Esophagus squamous epithelium (tissue), 4 donors: Measurements from ENCODE around the gene SASH3.

Source experiments
- CTCF ChIP-seq, 6 experiments: fragments of 450-650 bp in 4 of 6; fragments of 200-600 bp in 2 of 6; sonication (generic) in 2 of 6; IDR thresholded peaks; one replicate each; pipeline ENCODE4 v1.5.1; 2016 to 2019; ENCODE audit warnings: antibody characterized with exemption in 6 of 6, mild to moderate bottlenecking in 4 of 6, moderate library complexity in 4 of 6
- POLR2A ChIP-seq, 4 donors: fragments of 450-650 bp; IDR thresholded peaks; one replicate each; pipeline ENCODE4 v1.6.1; 2017; ENCODE audit warnings: antibody characterized with exemption in 4 of 4, mild to moderate bottlenecking in 4 of 4, moderate library complexity in 3 of 4

GRCh38 chrX:129791336-129791735 lies 11.6 kb downstream of the SASH3 start:
- TF ChIP-seq CTCF (IDR thresholded peaks at IDR 0.05) = no peak
- no peak for TF ChIP-seq POLR2A (IDR thresholded peaks at IDR 0.05)
